ENCODE results near the gene PRKD2. TPM values are rescaled to one million over a fixed set of nuclear protein-coding genes. Genes with fewer than 3 reads are reported as not detected.

Gene PRKD2
- total and polyA plus RNA-seq, 10 of the 15 experiments (the other 5 are each of a cell fraction or from before 2014, with no cell fraction given), result 2.3 to 98.8 (median 32.9) TPM

- H3K27me3 ChIP-seq (replicated peaks in 1 of 2; ENCODE audit: control insufficient read depth in 2 of 2, insufficient read depth in 2 of 2, low read length in 1 of 2), result no peaks in the 10 kb centered on the region
- POLR2A ChIA-PET, result interaction anchor here (0.6 to 1.0 kb wide), 2 partner anchors 107 to 643 kb away, joined by 3 to 5 read pairs; no protein-coding TSS in a partner anchor
- in situ Hi-C loops (cut with MboI) (no loop called here), intact Hi-C loops (cut with micrococcal nuclease; ENCODE audit: unreplicated experiment) (loop anchor here (5.0 kb wide), 1 partner anchor 42 kb away; no protein-coding TSS in a partner anchor)
- H3K27ac ChIP-seq (ENCODE audit: control insufficient read depth, insufficient read depth), result no peak overlapping the region
- peaks cover 21% of the 10 kb centered on the region for H3K4me1 ChIP-seq (ENCODE audit: control insufficient read depth, insufficient read depth, low read length)
- no peak overlapping the region for H2AFZ ChIP-seq (ENCODE audit: control insufficient read depth, low read depth, low read length)
- H3K4me2 ChIP-seq (ENCODE audit: control insufficient read depth, insufficient read depth), result peak overlapping the region; percentile 38
- SMC1A ChIA-PET (ENCODE audit: uncharacterized antibody, unreplicated experiment), result interaction anchor here (0.7 to 1.5 kb wide), 4 partner anchors 10 to 214 kb away, joined by 3 to 4 read pairs (median 3); no protein-coding TSS in a partner anchor
- WGBS (ENCODE audit: insufficient coverage, insufficient replicate concordance, low lambda C conversion rate, missing lambda C conversion rate), result 77% methylated on average over 12 of the region's 12 CpGs
- no peaks in the 10 kb centered on the region for H3K9me3 ChIP-seq (replicated peaks; ENCODE audit: control insufficient read depth, insufficient read depth, low read length)
- CTCF ChIA-PET, result interaction anchor here (0.6 to 4.5 kb wide), 10 partner anchors 9 to 211 kb away, joined by 3 to 24 read pairs (median 7); partner anchors contain the start of gene DACT3
- no peak overlapping the region; the same call in 1 of the 2 replicates for H3K9ac ChIP-seq (ENCODE audit: control insufficient read depth, insufficient read depth, low read length)
- TSS peak; percentile 49 for BruUV-seq (replicated peaks)
- peak overlapping the region; percentile 100 for H3K4me3 ChIP-seq
- H3K79me2 ChIP-seq (ENCODE audit: control insufficient read depth, insufficient read depth, low read length), result peaks cover 72% of the 10 kb centered on the region
- ATAC-seq, result no peak
- no peak for DNase-seq (ENCODE audit: low read depth, low spot score)
- peaks cover 8% of the 10 kb centered on the region for H4K20me1 ChIP-seq (ENCODE audit: control insufficient read depth, insufficient read depth)
- FAIRE-seq, result no peak
- RAD21 ChIA-PET (ENCODE audit: unreplicated experiment), result interaction anchor here (0.6 to 1.9 kb wide), 5 partner anchors 26 to 143 kb away, joined by 3 to 9 read pairs (median 6); partner anchors contain the start of genes CALM3 and DACT3
- peaks cover 3 to 9% of the 10 kb centered on the region in 2 experiments; a peak in 3 of 4 replicates for H3K36me3 ChIP-seq (ENCODE audit: control insufficient read depth in 2 of 2, insufficient read depth in 2 of 2, low read length in 1 of 2)
- no peak for TF ChIP-seq ESRRA (IDR thresholded peaks at IDR 0.05; ENCODE audit: low read length)
- no peak for TF ChIP-seq RAD51 (IDR thresholded peaks at IDR 0.05)
- TF ChIP-seq SREBF1 (IDR thresholded peaks at IDR 0.05; ENCODE audit: low read length), result no peak
- 0 out of 2 replicates have a peak, but pooled peaks have one; percentile 12 for TF ChIP-seq MLLT1 (IDR thresholded peaks at IDR 0.05)
These were observed 27.2 kb upstream of the PRKD2 start for GRCh38 chr19:46744005-46744691.

Data from GM12878 (cell line).